ENCODE measurements around the gene DHRS2. TPM values are rescaled to one million over a fixed set of nuclear protein-coding genes. Genes with fewer than 3 reads are reported as not detected.

Gene DHRS2
- total and polyA plus RNA-seq, 2 of the 13 experiments (the other 11 are each of a cell fraction or from before 2014, with no cell fraction given), result 1,621 to 3,021 TPM

DNA sequence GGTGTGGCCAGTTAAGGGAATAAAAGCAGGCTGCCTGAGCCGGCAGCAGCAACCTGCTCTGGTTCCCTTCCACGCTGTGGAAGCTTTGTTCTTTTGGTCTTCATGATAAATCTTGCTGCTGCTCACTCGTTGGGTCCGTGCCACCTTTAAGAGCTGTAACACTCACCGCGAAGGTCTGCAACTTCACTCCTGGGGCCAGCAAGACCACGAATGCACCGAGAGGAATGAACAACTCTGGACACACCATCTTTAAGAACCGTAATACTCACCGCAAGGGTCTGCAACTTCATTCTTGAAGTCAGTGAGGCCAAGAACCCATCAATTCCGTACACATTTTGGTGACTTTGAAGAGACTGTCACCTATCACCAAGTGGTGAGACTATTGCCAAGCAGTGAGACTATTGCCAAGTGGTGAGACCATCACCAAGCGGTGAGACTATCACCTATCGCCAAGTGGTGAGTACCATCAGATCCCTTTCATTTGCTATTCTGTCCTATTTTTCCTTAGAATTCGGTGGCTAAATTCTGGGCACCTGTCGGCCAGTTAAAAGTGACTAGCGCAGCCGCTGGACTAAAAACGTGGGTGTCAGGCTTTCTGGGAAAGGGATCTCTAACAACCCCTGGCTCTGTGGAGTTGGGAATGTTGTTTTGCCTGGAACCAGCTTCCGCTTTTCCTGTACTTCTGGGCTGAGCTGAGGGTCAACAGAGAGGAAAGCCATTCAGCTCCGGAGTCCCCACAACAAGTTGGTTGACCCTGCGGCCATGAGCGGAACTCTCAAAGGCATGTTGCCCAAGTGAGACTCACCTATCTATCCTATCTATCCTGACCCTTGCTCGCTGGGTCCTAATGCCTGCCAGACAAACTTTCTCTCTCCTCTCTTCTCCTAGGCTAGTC is at the start of gene DHRS2 (continued):
- TF ChIP-seq, protein P1, sequence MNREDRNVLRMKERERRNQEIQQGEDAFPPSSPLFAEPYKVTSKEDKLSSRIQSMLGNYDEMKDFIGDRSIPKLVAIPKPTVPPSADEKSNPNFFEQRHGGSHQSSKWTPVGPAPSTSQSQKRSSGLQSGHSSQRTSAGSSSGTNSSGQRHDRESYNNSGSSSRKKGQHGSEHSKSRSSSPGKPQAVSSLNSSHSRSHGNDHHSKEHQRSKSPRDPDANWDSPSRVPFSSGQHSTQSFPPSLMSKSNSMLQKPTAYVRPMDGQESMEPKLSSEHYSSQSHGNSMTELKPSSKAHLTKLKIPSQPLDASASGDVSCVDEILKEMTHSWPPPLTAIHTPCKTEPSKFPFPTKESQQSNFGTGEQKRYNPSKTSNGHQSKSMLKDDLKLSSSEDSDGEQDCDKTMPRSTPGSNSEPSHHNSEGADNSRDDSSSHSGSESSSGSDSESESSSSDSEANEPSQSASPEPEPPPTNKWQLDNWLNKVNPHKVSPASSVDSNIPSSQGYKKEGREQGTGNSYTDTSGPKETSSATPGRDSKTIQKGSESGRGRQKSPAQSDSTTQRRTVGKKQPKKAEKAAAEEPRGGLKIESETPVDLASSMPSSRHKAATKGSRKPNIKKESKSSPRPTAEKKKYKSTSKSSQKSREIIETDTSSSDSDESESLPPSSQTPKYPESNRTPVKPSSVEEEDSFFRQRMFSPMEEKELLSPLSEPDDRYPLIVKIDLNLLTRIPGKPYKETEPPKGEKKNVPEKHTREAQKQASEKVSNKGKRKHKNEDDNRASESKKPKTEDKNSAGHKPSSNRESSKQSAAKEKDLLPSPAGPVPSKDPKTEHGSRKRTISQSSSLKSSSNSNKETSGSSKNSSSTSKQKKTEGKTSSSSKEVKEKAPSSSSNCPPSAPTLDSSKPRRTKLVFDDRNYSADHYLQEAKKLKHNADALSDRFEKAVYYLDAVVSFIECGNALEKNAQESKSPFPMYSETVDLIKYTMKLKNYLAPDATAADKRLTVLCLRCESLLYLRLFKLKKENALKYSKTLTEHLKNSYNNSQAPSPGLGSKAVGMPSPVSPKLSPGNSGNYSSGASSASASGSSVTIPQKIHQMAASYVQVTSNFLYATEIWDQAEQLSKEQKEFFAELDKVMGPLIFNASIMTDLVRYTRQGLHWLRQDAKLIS (CRISPR knock-in tag; IDR thresholded peaks at IDR 0.05), result peak; percentile 100
- no peak for TF ChIP-seq PRMT3 (CRISPR knock-in tag; IDR thresholded peaks at IDR 0.05; ENCODE audit: borderline replicate concordance, low read depth)
- no peak for TF ChIP-seq ZNF333 (CRISPR knock-in tag; IDR thresholded peaks at IDR 0.05; ENCODE audit: borderline replicate concordance)
- TF ChIP-seq HNF4G (IDR thresholded peaks at IDR 0.05; ENCODE audit: borderline replicate concordance, low read depth, low read length), result peak; percentile 49; the same call in 1 of the 2 replicates
- peak; percentile 88 for TF ChIP-seq HNF4G (CRISPR knock-in tag; IDR thresholded peaks at IDR 0.05; ENCODE audit: borderline replicate concordance, low read depth)
- peak; percentile 84 for TF ChIP-seq TEAD3 (CRISPR knock-in tag; optimal IDR thresholded peaks at IDR 0.05; ENCODE audit: borderline replicate concordance)
- TF ChIP-seq, protein P2, sequence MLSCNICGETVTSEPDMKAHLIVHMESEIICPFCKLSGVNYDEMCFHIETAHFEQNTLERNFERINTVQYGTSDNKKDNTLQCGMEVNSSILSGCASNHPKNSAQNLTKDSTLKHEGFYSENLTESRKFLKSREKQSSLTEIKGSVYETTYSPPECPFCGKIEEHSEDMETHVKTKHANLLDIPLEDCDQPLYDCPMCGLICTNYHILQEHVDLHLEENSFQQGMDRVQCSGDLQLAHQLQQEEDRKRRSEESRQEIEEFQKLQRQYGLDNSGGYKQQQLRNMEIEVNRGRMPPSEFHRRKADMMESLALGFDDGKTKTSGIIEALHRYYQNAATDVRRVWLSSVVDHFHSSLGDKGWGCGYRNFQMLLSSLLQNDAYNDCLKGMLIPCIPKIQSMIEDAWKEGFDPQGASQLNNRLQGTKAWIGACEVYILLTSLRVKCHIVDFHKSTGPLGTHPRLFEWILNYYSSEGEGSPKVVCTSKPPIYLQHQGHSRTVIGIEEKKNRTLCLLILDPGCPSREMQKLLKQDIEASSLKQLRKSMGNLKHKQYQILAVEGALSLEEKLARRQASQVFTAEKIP (CRISPR knock-in tag; IDR thresholded peaks at IDR 0.05; ENCODE audit: borderline replicate concordance), result no peak
- no peak for TF ChIP-seq ZSCAN20 (CRISPR knock-in tag; IDR thresholded peaks at IDR 0.05; ENCODE audit: borderline replicate concordance)
- TF ChIP-seq HNRNPL (IDR thresholded peaks at IDR 0.05; ENCODE audit: low read depth, low read length), result peak; percentile 92
- no peak for TF ChIP-seq ZNF790 (CRISPR knock-in tag; IDR thresholded peaks at IDR 0.05; ENCODE audit: borderline replicate concordance)
- no peak for TF ChIP-seq ZFY (CRISPR knock-in tag; IDR thresholded peaks at IDR 0.05)
- peak; percentile 41 for TF ChIP-seq ZMYM3 (CRISPR knock-in tag; IDR thresholded peaks at IDR 0.05)
- TF ChIP-seq ZNF24 (IDR thresholded peaks at IDR 0.05), result peak; percentile 80
- TF ChIP-seq, protein P3, sequence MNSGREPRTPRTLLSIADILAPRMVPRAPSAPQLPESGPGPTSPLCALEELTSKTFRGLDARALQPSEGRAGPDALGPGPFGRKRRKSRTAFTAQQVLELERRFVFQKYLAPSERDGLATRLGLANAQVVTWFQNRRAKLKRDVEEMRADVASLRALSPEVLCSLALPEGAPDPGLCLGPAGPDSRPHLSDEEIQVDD (CRISPR knock-in tag; IDR thresholded peaks at IDR 0.05; ENCODE audit: borderline replicate concordance), result peak; percentile 96; the same call in 1 of the 2 replicates
- no peak; the same call in none of the 2 replicates for TF ChIP-seq ELF1 (CRISPR knock-in tag; IDR thresholded peaks at IDR 0.05)
- TF ChIP-seq THAP11 (CRISPR knock-in tag; IDR thresholded peaks at IDR 0.05), result peak; percentile 87
- TF ChIP-seq, protein P4, sequence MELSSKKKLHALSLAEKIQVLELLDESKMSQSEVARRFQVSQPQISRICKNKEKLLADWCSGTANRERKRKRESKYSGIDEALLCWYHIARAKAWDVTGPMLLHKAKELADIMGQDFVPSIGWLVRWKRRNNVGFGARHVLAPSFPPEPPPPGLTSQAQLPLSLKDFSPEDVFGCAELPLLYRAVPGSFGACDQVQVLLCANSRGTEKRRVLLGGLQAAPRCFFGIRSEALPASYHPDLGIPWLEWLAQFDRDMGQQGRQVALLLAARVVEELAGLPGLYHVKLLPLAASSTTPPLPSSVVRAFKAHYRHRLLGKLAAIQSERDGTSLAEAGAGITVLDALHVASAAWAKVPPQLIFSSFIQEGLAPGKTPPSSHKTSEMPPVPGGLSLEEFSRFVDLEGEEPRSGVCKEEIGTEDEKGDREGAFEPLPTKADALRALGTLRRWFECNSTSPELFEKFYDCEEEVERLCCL (CRISPR knock-in tag; IDR thresholded peaks at IDR 0.05; ENCODE audit: borderline replicate concordance), result peak; percentile 22; the same call in 1 of the 2 replicates
- peak; percentile 92; the same call in 1 of the 2 replicates for TF ChIP-seq ZNF570 (CRISPR knock-in tag; IDR thresholded peaks at IDR 0.05; ENCODE audit: borderline replicate concordance)
- TF ChIP-seq SIN3A (IDR thresholded peaks at IDR 0.05; ENCODE audit: borderline replicate concordance, low read depth, low read length), result no peak
- peak; percentile 91 for TF ChIP-seq ZNF879 (CRISPR knock-in tag; IDR thresholded peaks at IDR 0.05)

Data from HepG2 (cell line).